Stimulated activated CD4-positive, alpha-beta T cell treated with anti-CD3 and anti-CD28 coated beads, TNF-alpha, amount 100 ng/mL, for 4 hours (primary cell): Measurements from ENCODE around the gene FGFR2.
"Not testable (repeated sequence)": the region's sequence is repeated elsewhere in the genome, so short reads cannot be mapped to it uniquely, and the experiment has no call there.

Experiments
- DNase-seq, 3 experiments: peaks; one replicate each; pipeline ENCODE4 v3.0.0-alpha.2; 2020; ENCODE audit warnings: low read depth in 3 of 3

FGFR2 gene

DNA sequence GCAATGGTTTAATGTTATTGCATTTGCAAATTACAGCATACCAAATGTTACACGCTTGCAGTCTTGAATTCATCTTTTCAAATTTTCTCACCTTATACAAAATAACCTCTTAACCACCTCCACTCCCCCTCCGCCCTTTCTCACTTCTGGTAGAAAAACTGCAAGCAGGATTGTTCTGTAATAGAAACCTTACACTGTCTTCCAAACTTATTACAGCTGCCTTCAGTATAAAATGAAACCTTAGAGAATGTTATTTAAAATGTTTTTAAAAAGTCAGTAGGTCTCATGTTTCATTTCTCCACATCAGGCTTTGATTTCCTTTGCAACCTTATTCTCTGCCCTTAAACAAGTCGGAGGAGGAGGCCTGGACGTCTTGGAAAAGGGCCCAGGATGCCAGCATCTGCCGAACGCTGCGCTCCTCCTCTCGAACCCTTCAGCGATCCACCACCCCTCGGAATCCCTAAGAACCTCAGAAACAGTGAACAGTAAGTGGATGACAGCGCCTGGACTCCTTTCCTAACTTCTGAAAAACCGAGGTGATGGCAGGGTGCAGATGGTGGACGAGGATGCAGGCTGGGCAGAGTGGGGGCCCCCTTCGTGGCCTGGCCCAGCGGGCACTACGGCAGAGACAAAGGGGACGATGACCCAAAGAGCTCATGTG lies 74.0 kb downstream of the FGFR2 start:
- DNase-seq, result no peak

DNA sequence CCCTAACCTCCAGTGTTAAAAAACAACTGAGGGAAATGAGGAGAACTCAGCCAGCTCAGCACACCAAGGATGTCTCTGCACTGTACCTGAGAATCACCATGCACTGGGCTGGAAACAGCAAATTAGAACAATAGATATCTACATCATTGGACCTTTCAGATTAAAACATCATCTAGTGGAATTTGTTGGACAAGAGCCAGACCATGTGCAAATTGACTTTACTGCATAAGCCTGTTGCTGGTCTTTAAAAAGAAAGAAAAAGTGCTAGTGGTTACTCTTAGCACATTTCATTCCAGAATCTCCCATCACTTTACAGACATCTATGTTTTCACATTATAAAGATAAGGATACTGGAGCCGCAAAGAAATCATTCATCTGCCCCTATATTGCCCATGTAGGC lies 75.4 kb downstream of the FGFR2 start:
- DNase-seq, result no peak

DNA sequence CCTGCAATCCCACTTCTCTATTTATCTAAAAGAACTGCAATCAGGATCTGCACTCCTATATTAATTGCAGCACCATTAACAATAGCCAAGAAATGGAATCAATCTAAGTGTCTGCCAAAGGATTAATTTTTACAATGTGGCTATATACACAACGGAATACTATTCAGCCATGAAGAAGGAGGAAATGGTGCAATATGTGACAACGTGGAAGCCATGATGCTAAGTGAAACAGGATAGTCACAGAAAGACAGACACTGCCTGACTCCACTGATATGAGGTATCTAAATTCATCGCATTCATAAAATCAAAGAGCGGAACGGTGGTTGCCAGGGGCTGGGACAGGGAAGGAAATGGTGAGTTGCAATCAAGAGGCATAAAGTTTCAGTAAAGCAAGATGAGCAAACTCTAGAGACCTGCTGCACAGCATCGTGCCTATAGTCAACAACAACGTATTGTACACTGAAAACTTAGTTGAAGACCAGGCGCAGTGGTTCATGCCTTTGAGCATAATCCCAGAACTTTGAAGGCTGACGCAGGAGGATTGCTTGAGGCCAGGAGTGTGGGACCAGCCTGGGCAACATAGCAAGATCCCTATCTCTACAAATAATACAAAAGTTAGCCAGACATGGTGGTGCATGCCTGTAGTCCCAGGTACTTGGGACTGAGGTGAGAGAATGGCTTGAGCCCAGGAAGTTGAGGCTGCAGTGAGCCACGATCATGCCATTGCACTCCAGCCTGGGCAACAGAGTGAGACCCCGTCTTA lies 76.3 kb downstream of the FGFR2 start:
- DNase-seq, result no peak

DNA sequence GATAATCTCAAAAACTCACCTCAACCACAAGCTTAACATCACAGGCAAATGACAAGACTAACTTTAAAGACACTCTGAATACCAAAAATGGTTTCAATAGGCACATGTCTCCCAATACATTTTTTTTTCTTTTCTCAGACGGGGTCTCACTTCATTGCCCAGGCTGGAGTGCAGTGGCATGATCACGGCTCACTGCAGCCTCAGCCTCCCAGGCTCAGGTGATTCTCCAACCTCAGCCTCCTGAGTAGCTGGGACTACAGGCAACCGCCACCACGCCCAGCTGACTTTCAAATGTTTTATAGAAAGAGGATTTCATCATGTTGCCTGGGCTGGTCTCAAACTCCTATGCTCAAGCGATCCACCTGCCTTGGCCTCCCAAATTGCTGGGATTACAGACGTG lies 77.7 kb downstream of the FGFR2 start:
- not testable (repeated sequence) for DNase-seq

DNA sequence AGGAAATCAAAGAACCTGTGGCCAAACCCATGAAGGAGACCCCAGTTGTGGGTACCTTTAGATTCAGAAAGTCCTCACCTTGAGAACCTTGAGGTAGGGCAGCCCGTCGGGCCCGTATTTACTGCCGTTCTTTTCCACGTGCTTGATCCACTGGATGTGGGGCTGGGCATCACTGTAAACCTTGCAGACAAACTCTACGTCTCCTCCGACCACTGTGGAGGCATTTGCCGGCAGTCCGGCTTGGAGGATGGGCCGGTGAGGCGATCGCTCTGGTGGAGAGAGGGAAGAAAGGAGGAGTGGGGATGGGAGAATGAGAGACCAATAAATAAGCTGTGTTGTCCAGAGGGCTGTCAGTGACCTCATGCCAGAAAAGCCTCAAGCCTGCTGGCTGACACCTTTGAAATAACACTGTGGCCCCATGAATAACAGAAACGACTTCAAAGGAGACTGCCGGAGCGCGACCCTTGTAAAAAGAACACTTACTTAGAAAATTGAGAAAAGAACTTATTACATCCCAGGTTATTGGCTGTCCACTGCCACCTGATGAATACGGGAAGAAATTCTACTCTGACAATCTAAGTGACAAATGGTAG lies 78.2 kb downstream of the FGFR2 start:
- no peak for DNase-seq

DNA sequence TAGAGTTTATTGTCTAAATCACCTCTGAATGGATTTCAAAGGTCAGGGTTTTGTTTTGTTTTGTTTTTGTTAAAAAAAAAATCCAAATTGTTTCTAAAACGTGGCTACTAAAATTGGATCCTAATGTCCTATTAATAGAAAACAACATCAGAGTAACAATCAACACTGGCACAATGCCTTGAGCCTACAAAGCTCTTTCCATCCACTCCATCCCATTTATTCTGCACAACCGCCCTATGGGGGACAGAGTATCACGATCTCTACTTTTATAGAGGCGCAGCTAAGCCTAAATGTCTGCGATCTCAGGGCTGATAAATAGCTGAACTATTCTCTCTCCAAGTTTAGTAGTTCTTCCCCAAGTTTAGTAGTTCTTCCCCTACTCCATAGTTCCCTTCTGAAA lies 78.8 kb downstream of the FGFR2 start:
- no peak for DNase-seq

DNA sequence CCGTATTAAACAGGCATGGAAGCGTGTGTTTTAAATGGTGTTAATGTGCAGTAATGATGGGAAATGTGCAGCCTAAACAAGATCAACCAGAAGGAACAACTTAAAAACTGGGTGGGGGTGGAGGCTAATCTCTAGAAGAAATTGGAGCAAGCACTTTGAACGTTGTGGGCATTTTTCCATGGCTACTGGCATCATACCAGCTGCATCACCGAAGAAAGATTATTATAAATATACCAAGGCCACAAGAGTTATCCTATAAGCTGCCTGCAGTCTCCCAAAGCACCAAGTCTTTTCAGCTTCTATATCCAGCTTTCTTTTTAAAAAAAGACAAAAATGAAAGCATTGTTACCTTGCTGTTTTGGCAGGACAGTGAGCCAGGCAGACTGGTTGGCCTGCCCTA lies 79.9 kb downstream of the FGFR2 start:
- no peak for DNase-seq

DNA sequence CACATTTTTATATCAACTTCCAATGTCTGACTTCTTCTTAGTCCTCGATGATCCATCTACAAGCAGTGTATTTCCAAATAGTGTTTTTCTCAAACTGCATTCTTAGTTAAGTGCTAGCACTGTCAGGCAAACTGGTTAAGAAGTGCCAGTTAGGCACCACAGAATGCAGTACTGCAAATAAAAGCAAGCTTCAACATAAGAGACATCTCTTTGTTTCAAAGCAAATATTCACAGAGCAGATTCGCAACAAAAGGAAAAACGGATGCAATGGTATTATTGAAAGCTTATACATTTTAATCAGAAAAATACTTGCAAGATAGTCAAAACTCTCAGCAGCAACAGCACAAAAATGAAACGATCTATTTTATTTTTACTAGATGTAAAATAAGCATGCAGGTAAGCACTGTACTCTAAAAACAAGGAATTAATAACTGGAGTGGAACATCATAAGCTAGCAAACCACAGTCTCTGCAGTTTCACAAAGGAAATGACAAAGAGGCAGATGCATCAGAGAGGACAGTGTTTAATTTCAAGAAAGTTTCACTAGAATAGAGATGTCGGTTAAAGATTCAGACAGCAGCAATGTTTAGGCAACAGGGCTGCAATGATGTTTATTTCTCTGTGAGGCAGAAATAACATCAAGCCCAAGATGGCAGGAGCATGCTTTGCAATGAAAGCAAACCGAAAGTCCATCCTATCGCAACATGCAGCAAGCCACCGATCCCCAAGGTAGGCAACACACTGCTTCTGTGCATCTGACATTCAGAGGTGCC lies 82.0 kb downstream of the FGFR2 start:
- no peak for DNase-seq

DNA sequence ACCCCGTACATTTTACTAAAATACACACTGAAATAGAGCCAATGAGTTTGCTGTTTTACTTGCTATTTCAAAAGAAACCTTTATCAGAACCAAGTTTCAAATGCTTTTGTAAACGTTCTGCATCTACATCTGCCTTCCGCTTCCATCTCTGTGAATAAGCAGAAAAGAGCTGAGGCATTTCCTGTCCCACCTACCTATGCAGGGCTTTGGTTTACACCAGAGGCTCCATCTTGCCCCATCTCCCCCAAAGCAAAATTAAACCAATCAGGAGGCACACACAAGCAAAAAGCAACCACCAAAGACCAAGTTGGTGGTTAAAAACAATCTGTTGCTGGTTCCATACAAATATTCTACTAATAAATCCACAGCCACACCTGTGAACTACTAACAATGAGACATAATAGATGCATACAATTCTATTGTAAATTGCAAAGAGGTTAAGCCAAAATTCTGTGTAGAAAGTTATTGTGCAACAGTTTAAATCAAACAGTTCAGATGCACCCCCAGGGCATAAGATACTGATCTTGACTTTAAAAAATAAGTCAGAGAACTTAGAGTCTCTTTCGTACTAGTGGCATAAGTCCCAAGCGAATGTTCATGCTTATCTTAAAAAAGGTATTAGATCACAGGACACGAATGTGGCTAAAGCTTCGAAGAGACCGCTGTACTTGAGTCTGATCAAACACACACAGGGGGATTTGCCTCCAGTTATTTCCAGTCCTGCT lies 83.9 kb downstream of the FGFR2 start:
- DNase-seq, result no peak

DNA sequence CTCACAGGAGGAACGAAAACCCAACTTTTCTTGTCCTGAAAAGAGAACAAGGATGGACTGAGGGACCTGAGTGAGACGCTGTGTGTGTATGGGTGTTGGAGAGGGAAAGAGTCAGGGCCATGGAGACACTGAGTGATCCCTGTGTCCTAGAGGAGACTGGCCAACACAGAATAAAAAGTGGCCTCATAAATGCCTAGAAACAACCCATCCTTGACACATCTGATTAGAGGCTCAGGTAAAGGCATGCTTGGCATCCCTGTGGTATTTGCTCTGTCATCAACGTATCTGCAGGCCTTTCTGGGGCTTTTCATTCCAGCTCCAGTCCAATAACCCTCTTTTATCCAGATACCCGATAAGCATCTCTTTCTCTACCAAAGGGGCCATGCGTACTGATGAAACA lies 86.3 kb downstream of the FGFR2 start:
- no peak for DNase-seq

DNA sequence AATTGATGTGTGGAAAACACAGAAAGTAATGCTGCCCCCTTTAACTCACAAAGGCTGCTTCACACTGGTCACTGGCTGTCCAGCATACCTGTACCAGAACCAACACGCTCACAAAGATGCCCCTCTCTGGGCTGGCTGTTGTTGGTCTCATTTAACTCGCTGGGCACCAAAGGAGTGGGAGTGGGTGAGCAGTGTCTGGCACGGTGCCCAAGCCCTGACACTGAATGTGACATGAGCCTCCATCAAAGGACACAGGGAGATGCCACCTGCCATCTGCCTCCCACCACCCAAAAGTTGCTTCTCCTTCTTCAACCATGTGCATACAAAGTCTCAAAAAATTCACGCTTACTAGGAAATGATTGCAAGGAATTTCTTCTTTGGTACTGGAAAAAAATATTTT lies 86.8 kb downstream of the FGFR2 start:
- DNase-seq, result no peak

DNA sequence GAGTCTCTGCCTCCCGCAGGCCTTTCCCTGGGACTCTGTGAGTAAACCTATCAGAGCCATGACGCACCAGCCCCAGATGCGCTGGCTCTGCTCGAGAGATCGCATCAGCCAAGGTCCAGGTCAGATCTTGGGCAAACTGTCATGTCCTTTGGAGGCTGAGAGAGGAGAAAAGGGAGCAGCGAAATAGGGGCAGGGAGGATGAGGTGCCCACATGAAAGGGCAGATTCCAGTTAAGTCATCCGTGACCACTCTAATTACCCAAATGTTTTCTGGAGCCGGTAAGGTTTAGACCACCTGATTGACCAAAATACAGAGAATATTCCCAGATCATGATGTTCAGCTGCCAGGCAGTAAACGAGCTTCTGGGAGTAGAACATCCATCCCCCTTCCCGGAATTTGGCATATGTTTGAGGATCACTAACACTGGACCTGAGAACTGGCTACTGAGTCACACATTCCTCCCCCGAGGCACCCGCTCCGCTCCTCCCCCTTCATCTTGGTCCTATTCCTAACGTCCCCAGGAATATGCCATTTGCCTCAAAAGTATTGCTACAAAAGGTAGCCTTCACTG lies 88.0 kb downstream of the FGFR2 start:
- DNase-seq, result no peak

DNA sequence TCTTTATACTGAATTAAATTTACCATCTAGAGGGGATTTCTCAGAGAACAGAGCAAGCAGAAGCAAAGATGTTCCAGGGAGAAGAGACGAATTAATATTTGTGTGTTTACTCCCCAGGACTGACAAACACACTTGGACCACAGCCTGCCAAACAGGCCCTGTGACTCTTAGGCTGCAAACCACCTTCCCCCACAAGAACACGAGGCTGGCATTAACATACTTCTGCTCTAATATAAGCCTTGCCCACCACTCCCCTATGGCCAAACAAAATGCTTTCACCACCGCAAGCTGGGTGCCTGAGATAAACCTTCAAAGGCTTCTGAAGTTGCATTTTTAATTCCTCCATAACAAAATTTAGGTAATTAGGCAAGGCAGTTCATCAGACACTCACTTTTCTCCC lies 88.4 kb downstream of the FGFR2 start:
- DNase-seq, result no peak

DNA sequence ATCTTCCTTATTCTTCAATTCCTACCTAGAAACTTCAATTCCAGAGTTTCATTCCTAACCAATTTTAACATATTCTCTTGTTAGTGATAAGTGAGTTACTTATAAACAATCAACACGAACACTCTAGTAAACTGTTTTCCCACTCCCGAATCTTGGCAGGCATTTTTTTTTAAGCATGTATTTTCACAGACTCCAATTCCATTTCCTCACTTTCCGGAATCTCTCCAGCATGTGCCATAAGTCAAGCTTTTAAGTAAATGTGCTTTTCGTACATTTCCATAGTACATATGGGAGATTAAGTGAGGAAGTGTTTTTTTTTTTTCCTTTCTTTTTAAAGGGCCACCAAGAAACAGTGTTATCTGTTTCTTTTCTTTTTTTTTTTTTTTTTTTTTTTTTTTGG lies 89.1 kb downstream of the FGFR2 start:
- no peak for DNase-seq

DNA sequence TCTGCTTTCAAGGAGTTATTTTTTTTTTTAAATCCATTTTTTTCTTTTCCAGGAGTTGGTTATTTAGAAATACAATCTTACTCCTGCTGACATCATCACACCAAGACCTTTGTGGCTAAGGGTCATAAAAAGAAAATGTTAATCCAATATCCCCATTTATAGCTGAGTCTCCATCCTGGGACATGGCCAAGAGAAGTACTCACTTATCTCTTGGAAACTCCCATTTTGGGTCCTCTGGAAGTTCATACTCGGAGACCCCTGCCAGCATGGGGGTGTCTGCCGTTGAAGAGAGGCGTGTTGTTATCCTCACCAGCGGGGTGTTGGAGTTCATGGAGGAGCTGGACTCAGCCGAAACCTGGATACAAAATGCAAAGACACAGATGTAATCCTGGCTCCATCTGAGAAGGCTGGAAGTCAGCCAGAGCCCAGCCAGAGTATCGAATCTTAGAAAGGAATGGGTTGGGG lies 94.6 kb downstream of the FGFR2 start:
- DNase-seq, result no peak

DNA sequence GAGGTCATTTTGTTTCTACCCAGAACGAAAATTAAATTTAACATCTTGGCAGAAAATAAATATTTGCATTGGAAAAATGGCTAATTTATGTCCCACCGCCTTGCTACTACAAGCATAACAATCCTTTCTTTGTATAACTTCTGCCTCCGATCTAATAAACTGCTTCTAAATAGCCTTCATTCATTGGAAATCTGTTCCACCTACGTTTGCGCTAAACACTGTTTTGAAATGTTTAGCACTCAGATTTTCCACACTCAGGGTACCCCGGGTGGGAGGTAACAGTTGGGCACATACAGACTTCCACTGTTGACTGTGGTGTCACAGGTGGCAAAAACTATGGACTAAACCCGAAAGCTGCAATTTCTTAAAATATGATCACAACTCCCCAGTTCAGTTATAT lies 96.4 kb downstream of the FGFR2 start:
- DNase-seq, result no peak

DNA sequence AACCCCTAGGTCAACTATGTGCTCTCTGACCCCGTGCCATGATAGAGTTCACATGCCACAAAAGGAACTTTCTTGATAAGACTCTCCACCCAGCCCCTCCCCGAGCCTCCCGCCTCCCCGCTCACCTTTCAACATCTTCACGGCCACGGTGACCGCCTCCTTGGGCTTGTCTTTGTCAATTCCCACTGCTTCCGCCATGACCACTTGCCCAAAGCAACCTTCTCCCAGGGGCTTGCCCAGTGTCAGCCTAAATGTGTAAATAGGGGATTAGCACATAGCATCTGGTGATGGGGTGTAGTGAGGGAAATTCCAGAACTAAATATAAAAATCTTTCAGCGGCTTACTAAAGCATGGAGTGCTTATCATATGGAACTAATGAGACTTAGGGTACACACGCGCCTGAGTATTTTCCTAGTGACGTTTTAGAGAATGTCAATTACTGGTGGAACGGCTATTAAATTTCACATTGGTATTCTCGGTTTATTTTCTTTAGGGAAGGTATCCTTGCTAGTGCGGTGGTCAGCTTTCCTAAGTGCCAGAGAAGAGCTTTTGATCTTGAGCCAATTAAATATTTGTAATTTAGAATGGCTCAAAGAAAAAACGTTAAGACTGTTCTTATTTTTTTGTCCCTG lies 97.4 kb downstream of the FGFR2 start:
- DNase-seq, result no peak

DNA sequence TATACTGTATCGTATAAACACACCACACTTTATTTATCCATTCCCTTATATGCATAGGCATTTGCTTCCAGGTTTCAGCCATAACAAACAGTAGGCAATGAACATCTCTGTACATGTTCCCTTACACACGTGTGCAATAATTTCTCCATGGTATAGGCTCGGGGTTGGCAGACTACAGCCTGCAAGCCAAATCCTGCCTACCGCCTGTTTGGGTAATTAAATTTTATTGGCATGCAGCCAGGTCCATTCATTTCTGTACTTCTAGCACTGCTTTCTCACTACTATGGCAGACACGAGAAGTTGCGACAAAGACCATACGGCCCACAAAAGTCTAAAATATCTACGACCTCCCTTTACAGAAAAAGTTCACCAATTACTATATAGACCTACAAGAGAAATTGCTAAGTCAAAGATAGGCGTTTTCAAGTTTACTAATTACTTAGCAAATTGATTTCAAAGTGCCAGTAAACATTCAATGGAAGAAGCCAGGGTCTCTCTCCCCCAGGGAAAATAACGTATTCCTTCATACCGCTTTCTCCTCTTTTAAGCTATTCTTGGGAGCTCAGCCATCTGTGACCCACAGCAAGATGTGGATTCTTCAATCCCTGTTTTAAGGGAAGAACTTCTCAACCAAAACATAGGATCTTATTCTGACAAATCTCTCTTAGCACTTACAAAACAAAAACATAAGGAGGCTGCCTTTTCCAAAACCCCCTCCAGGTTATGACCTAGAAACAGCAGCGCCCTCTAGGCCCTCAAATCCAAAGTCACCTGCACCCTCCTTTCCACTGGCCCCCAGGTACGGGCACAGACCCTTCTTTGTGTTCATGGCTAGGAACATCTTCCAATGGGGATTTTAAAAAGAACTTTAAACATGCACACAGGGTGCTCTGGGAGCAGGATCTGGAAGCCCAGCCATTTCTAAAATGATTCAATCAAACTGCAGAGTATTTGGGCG lies 100.5 kb downstream of the FGFR2 start:
- DNase-seq, result no peak

DNA sequence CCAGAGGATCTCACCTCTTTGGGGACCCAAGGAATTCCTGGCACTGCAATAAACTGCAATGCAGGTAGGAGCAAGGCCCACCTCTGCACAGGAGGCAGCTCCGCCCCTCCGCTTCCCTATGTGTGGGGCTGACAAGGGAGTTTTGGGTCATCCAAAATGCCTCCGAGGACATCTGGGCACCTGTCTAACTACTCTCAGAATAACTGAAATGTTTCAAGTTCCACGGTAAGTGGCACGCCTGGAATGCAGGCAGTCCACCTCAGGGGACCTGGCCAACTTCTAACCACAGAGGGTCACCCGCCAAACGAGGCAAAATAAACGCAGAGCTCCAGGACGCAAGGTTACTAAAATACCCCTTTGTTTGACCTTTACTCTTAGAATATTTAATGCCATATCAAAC lies 102.5 kb downstream of the FGFR2 start:
- no peak for DNase-seq

DNA sequence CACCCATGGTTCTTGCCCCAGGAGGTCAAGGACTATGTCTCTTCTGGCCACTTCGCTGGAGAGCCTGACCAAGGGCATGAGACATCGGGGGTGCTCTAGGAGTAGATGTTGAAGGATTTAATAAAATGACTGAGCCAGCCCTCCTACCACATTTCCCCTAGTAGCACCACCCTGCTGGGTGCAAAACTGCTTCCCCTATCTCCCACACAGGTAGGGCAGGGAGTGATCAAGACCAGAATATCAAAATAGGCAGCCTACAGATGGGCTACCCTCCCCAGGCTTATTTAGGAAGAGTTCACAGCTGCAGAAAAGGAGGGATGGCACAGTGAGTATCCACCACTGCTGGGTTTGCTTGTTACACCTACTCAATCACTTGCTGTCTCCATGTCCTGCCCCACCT lies 103.9 kb downstream of the FGFR2 start:
- DNase-seq, result no peak
